DOHH2 (cell line): ENCODE measurements around the gene UPF1.

Experiments used
- EZH2phosphoT487 ChIP-seq: fragments of 200-600 bp; sonication (generic); IDR thresholded peaks from 2 replicates; pipeline ENCODE4 v1.6.1; 2017; ENCODE audit warnings: borderline replicate concordance, mild to moderate bottlenecking, antibody characterized with exemption, low read length, moderate library complexity, mixed read lengths
- TF ChIP-seq, protein P1 (sequence below): fragments of 200-600 bp; sonication (generic); IDR thresholded peaks from one replicate; pipeline ENCODE4 v1.5.1; 2014; ENCODE audit warnings: antibody characterized with exemption, mild to moderate bottlenecking, low read depth, low read length; ENCODE audit not compliant: poor library complexity, severe bottlenecking

DNA sequence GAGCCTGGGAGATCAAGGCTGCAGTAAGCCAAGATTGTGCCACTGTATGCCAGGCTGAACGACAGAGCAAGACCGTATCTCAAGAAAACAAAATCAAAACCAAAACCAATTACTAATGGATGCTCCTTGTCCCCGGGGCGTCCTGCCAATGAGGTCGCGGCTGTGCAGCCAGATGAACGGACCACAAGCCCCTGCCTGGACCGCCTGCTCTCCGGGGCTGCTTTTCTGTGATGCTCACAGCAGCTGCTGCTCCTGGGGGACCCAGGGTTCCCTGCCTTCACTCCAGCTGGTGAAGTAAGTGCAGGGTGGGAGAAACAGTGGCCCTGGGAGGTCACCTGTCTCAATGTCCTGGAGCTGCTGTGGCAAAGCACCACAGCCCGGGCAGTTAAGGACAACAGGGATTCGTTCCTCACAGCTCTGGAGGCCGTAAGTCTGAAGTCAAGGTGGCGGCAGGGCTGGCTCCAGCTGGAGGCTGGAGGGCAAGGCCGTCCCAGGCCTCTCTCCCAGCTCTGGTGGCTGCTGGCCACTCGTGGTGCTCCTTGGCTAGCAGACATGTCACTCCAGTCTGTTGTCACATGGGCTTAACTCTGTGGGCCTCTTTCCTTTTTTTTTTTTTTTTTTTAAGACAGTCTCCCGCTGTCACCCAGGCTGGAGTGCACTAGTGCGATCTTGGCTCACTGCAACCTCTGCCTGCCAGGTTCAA lies 77.3 kb downstream of the UPF1 start:
- TF ChIP-seq, protein P1, sequence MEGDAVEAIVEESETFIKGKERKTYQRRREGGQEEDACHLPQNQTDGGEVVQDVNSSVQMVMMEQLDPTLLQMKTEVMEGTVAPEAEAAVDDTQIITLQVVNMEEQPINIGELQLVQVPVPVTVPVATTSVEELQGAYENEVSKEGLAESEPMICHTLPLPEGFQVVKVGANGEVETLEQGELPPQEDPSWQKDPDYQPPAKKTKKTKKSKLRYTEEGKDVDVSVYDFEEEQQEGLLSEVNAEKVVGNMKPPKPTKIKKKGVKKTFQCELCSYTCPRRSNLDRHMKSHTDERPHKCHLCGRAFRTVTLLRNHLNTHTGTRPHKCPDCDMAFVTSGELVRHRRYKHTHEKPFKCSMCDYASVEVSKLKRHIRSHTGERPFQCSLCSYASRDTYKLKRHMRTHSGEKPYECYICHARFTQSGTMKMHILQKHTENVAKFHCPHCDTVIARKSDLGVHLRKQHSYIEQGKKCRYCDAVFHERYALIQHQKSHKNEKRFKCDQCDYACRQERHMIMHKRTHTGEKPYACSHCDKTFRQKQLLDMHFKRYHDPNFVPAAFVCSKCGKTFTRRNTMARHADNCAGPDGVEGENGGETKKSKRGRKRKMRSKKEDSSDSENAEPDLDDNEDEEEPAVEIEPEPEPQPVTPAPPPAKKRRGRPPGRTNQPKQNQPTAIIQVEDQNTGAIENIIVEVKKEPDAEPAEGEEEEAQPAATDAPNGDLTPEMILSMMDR, result no peak
- TF ChIP-seq EZH2phosphoT487, result no peak
